ENCODE results near the gene TMEM138. TPM values are rescaled to one million over a fixed set of nuclear protein-coding genes. Genes with fewer than 3 reads are reported as not detected.
A peak's percentile ranks its signal among the peaks of the same experiment; 100 is the strongest.

Gene TMEM138
- total RNA-seq (2016; rRNA removed; fragmentation: Illumina TruSeq; extraction: Trizol) (29.7 and 43.5 TPM in 2 replicates), polyA plus RNA-seq (2011; rRNA removed) (51.0 and 61.0 TPM in 2 replicates), polyA minus RNA-seq (2011; rRNA and poly(A)+ RNA removed; ENCODE audit: low replicate concordance) (50.4 and 173 TPM in 2 replicates), Bru-seq, nascent RNA (percentile 84 among the genes with signal in this experiment), BruChase-seq, experiment 1, labeled RNA remaining after a 6-hour chase (percentile 74 among the genes with signal in this experiment), BruChase-seq, experiment 2, labeled RNA remaining after a 2-hour chase (percentile 80 among the genes with signal in this experiment)
- total RNA-seq (2016; cell fraction: cytosol; rRNA removed; fragmentation: Illumina TruSeq; extraction: Trizol; ENCODE audit: low read depth) = 51.3 and 54.5 TPM in 2 replicates
- 30.1 and 40.0 TPM in 2 replicates for total RNA-seq (2016; cell fraction: insoluble cytoplasmic fraction; rRNA removed; fragmentation: Illumina TruSeq; extraction: Trizol)
- total RNA-seq (2016; cell fraction: membrane; rRNA removed; fragmentation: Illumina TruSeq; extraction: Trizol) = 36.1 and 36.5 TPM in 2 replicates
- total RNA-seq (2016; cell fraction: nucleus; rRNA removed; fragmentation: Illumina TruSeq; extraction: Trizol) = 41.2 and 47.0 TPM in 2 replicates
- polyA plus RNA-seq (2011; cell fraction: cytosol; rRNA removed) = 21.8 and 35.0 TPM in 2 replicates
- polyA plus RNA-seq (2011; cell fraction: nucleus; rRNA removed) = 63.4 and 76.1 TPM in 2 replicates
- 17.6 and 19.2 TPM in 2 replicates for polyA plus RNA-seq (2012)
- polyA plus RNA-seq (2016; cell fraction: cytosol; fragmentation: Illumina TruSeq; extraction: Trizol; ENCODE audit: low read depth) = 15.5 and 18.0 TPM in 2 replicates
- 42.8 and 45.1 TPM in 2 replicates for polyA plus RNA-seq (2016; cell fraction: insoluble cytoplasmic fraction; fragmentation: Illumina TruSeq; extraction: Trizol; ENCODE audit: low read depth)
- 24.2 and 30.4 TPM in 2 replicates for polyA plus RNA-seq (2016; cell fraction: membrane; fragmentation: Illumina TruSeq; extraction: Trizol; ENCODE audit: low read depth)
- polyA plus RNA-seq (2016; cell fraction: nucleus; fragmentation: Illumina TruSeq; extraction: Trizol; ENCODE audit: insufficient read depth, low read depth) = 85.3 and 100 TPM in 2 replicates
- 9.5 and 9.6 TPM in 2 replicates for polyA minus RNA-seq (2011; cell fraction: cytosol; rRNA and poly(A)+ RNA removed)
- 41.6 and 57.1 TPM in 2 replicates for polyA minus RNA-seq (2011; cell fraction: nucleus; rRNA and poly(A)+ RNA removed)
- long read RNA-seq, experiment 1, transcript TMEM138-201 (5 exons, 1,848 nt) = major isoform, 16 of 24 reads
- long read RNA-seq, experiment 1, partial matches to known transcripts = 1 of 24 reads
- long read RNA-seq, experiment 1, other reads (novel, unspliced or antisense) = 7 of 24 reads
- long read RNA-seq, experiment 2, transcript TMEM138-201 (5 exons, 1,848 nt) = major isoform, 11 of 28 reads
- long read RNA-seq, experiment 2, partial matches to known transcripts = 7 of 28 reads
- long read RNA-seq, experiment 2, other reads (novel, unspliced or antisense) = 7 of 28 reads

- Histone ChIP-seq H3K4me3 (replicated peaks in 1 of 3; ENCODE audit: insufficient read depth in 1 of 3, low read depth in 2 of 3, low read length in 3 of 3) (peak within 1 kb of the TSS; percentile 74 to 80 (median 80)), H3K36me3 (replicated peaks in 1 of 2; ENCODE audit: control insufficient read depth in 1 of 2, insufficient read depth in 2 of 2, low read length in 2 of 2) (peaks cover 6 to 23% of the 10 kb centered on the region in 2 experiments), H3K9me3 (ENCODE audit: low read length) (no peaks in the 10 kb centered on the region), H3K9ac (ENCODE audit: insufficient read depth, low read depth, low read length) (peak within 1 kb of the TSS; percentile 98), H2AFZ (ENCODE audit: low read length) (peak within 1 kb of the TSS; percentile 32), H3K27ac (ENCODE audit: extremely low read length, insufficient read depth, low read length) (peak within 1 kb of the TSS; percentile 98), H3K27me3 (ENCODE audit: control insufficient read depth in 1 of 2, insufficient read depth in 2 of 2, low read length in 2 of 2) (no peaks in the 10 kb centered on the region; a peak in 1 of 5 replicates), H3K4me1 (ENCODE audit: insufficient read depth, low read length) (peaks cover 36% of the 10 kb centered on the region), H3K4me2 (ENCODE audit: low read depth, low read length) (peak within 1 kb of the TSS; percentile 81), H4K20me1 (ENCODE audit: insufficient read depth, low read length) (no peaks in the 10 kb centered on the region), H3K79me2 (ENCODE audit: insufficient read depth, low read length) (peaks cover 17% of the 10 kb centered on the region)
- peak; percentile 89 for DNase-seq (ENCODE audit: low spot score)
- 1% methylated on average over 34 of the region's 63 CpGs for WGBS (ENCODE audit: low lambda C conversion rate)
- peak; percentile 96 for ATAC-seq
- TSS peak; percentile 70 for BruUV-seq (replicated peaks)
- CTCF ChIA-PET (ENCODE audit: low intra/inter-chr PET ratio, low total read pairs) = no interaction called here
- in situ Hi-C loops (cut with HindIII; ENCODE audit: extremely low pct_ligation_motif_present, low pct_unique_long_range_greater_than_20kb) = no loop called here
- POLR2A ChIA-PET = interaction anchor here (0.8 to 9.9 kb wide), 24 partner anchors 8 to 95 kb away, joined by 3 to 146 read pairs (median 8); partner anchors contain the start of genes CPSF7, DDB1, SDHAF2 and TKFC
- intact Hi-C loops (cut with micrococcal nuclease; ENCODE audit: unreplicated experiment) = loop anchor here (2.0 kb wide), 1 partner anchor 27 kb away; no protein-coding TSS in a partner anchor
- peak; percentile 66 for FAIRE-seq
- TF ChIP-seq SNAPC2 (CRISPR knock-in tag; IDR thresholded peaks at IDR 0.05) = peak; percentile 80; the same call in 1 of the 2 replicates
- peak; percentile 44; the same call in 1 of the 2 replicates for TF ChIP-seq ZNF263 (CRISPR knock-in tag; IDR thresholded peaks at IDR 0.05)
- TF ChIP-seq TOE1 (CRISPR knock-in tag; IDR thresholded peaks at IDR 0.05) = peak; percentile 14; the same call in 1 of the 2 replicates
- no peak for TF ChIP-seq CSRNP2 (CRISPR knock-in tag; conservative IDR thresholded peaks at IDR 0.05; ENCODE audit: low read depth)
- TF ChIP-seq SP4 (CRISPR knock-in tag; IDR thresholded peaks at IDR 0.05) = peak; percentile 79
- TF ChIP-seq TP53 (CRISPR knock-in tag; conservative IDR thresholded peaks at IDR 0.05) = peak; percentile 52
- no peak for TF ChIP-seq ZNF850 (CRISPR knock-in tag; conservative IDR thresholded peaks at IDR 0.05)
- TF ChIP-seq ZBTB33 (CRISPR knock-in tag; IDR thresholded peaks at IDR 0.05) = no peak
- peak; percentile 99 for TF ChIP-seq ZFY (CRISPR knock-in tag; IDR thresholded peaks at IDR 0.05)
- no peak for TF ChIP-seq TCF7 (IDR thresholded peaks at IDR 0.05; ENCODE audit: low read depth)
- TF ChIP-seq POLR2G (IDR thresholded peaks at IDR 0.05; ENCODE audit: low read depth, low read length) = peak; percentile 90
- peak; percentile 98 for TF ChIP-seq DRAP1 (CRISPR knock-in tag; IDR thresholded peaks at IDR 0.05)
- peak; percentile 40 for TF ChIP-seq RXRB (CRISPR knock-in tag; IDR thresholded peaks at IDR 0.05; ENCODE audit: borderline replicate concordance)
Observed at GRCh38 chr11:61361741-61362541, at the start of gene TMEM138, which contains the start of gene CYB561A3. Gene TMEM138 (plus strand): TSS chr11:61362374. CDS start chr11:61364391, 2,017 bp downstream. Gene CYB561A3 (minus strand): TSS chr11:61361882. CDS start chr11:61356713, 5,169 bp downstream.
